ENCODE data around the gene SMC6. TPM values are rescaled to one million over a fixed set of nuclear protein-coding genes. Genes with fewer than 3 reads are reported as not detected.

SMC6 gene
- total and polyA plus RNA-seq, 10 of the 15 experiments (the other 5 are each of a cell fraction or from before 2014, with no cell fraction given): 12.8 to 63.8 (median 38.8) TPM

DNA sequence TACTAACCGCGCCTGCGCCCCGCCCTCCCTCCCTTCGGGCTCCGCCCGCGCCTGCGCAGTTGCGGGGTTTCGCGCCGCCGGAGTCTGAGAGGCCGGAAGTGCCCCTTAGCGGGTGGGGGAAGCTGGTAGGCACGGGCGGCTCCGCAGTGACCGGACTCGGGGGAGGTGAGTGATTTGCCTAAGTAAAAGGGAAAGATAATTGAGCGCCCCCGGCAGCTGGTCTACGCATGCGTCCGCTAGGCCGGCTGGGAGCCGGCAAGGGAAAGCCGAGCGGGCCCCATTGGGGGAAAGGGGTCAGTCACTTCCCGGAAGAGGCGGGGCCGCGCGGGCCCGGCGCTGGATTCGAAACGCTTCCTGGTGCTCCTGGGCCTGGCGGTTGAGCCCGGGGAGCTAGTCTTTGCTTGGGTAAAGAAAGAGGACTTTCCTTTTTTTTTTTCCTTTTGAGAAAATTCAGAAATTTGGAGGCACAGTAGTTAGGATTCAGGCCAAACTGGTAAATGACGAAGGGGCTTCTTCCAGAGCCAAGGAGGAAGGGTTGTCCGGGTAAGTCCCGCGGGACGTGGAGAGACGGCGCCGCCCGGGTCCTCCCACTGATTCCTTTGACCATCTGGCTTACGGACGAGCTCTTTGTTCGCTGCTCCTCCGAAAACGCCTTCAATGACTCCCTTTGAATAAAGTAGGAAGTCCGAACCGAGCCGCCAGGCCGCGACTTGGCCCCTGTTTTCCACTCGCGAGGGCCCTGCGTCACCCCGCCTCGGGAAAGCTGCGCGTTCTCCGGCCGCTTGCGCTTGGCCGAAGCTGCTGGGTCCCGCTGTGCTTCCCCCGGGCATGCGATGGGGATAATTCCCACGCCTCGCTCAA lies at the start of gene SMC6, which contains the start of gene GEN1 (continued):
- no peak for TF ChIP-seq SMC3 (IDR thresholded peaks at IDR 0.05; ENCODE audit: borderline replicate concordance, low read length)
- TF ChIP-seq ATF7 (IDR thresholded peaks at IDR 0.05; ENCODE audit: low read depth): peak; percentile 43; the same call in 1 of the 2 replicates
- no peak for TF ChIP-seq ZNF274 (IDR thresholded peaks at IDR 0.05; ENCODE audit: insufficient read depth, insufficient read length)
- peak in 1 of 2 experiments; percentile 58; a peak in 1 of 4 replicates for TF ChIP-seq SRF (IDR thresholded peaks at IDR 0.05; ENCODE audit: low read depth in 2 of 2, low read length in 2 of 2)
- TF ChIP-seq TCF12 (IDR thresholded peaks at IDR 0.05; ENCODE audit: low read depth, low read length): no peak
- no peak for TF ChIP-seq KAT2A (conservative IDR thresholded peaks at IDR 0.05; ENCODE audit: control insufficient read depth, low read depth, low read length)
- TF ChIP-seq CHD4 (IDR thresholded peaks at IDR 0.05): no peak
- no peak for TF ChIP-seq NFYA (IDR thresholded peaks at IDR 0.05; ENCODE audit: borderline replicate concordance, low read depth, low read length)
- TF ChIP-seq, protein P1, sequence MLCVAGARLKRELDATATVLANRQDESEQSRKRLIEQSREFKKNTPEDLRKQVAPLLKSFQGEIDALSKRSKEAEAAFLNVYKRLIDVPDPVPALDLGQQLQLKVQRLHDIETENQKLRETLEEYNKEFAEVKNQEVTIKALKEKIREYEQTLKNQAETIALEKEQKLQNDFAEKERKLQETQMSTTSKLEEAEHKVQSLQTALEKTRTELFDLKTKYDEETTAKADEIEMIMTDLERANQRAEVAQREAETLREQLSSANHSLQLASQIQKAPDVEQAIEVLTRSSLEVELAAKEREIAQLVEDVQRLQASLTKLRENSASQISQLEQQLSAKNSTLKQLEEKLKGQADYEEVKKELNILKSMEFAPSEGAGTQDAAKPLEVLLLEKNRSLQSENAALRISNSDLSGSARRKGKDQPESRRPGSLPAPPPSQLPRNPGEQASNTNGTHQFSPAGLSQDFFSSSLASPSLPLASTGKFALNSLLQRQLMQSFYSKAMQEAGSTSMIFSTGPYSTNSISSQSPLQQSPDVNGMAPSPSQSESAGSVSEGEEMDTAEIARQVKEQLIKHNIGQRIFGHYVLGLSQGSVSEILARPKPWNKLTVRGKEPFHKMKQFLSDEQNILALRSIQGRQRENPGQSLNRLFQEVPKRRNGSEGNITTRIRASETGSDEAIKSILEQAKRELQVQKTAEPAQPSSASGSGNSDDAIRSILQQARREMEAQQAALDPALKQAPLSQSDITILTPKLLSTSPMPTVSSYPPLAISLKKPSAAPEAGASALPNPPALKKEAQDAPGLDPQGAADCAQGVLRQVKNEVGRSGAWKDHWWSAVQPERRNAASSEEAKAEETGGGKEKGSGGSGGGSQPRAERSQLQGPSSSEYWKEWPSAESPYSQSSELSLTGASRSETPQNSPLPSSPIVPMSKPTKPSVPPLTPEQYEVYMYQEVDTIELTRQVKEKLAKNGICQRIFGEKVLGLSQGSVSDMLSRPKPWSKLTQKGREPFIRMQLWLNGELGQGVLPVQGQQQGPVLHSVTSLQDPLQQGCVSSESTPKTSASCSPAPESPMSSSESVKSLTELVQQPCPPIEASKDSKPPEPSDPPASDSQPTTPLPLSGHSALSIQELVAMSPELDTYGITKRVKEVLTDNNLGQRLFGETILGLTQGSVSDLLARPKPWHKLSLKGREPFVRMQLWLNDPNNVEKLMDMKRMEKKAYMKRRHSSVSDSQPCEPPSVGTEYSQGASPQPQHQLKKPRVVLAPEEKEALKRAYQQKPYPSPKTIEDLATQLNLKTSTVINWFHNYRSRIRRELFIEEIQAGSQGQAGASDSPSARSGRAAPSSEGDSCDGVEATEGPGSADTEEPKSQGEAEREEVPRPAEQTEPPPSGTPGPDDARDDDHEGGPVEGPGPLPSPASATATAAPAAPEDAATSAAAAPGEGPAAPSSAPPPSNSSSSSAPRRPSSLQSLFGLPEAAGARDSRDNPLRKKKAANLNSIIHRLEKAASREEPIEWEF (IDR thresholded peaks at IDR 0.05; ENCODE audit: insufficient replicate concordance, low read depth, low read length): no peak
- no peak for TF ChIP-seq EP300 (IDR thresholded peaks at IDR 0.05; ENCODE audit: borderline replicate concordance in 1 of 2, control insufficient read depth in 1 of 2, low read depth in 2 of 2, low read length in 2 of 2)
- no peak for TF ChIP-seq BCL11A (IDR thresholded peaks at IDR 0.05; ENCODE audit: low read depth, low read length)
- TF ChIP-seq POLR2AphosphoS5 (IDR thresholded peaks at IDR 0.05; ENCODE audit: low read length): peak; percentile 55
- TF ChIP-seq ZNF384 (IDR thresholded peaks at IDR 0.05; ENCODE audit: borderline replicate concordance, low read depth, low read length): no peak
- TF ChIP-seq E2F8 (IDR thresholded peaks at IDR 0.05; ENCODE audit: low read depth, partially characterized antibody): peak; percentile 71
- no peak for TF ChIP-seq ATF3 (IDR thresholded peaks at IDR 0.05; ENCODE audit: borderline replicate concordance, extremely low read depth, low read depth, low read length)
- TF ChIP-seq, protein P2, sequence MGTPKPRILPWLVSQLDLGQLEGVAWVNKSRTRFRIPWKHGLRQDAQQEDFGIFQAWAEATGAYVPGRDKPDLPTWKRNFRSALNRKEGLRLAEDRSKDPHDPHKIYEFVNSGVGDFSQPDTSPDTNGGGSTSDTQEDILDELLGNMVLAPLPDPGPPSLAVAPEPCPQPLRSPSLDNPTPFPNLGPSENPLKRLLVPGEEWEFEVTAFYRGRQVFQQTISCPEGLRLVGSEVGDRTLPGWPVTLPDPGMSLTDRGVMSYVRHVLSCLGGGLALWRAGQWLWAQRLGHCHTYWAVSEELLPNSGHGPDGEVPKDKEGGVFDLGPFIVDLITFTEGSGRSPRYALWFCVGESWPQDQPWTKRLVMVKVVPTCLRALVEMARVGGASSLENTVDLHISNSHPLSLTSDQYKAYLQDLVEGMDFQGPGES (IDR thresholded peaks at IDR 0.05): no peak
- TF ChIP-seq TAF1 (IDR thresholded peaks at IDR 0.05; ENCODE audit: borderline replicate concordance, low read depth, low read length): 0 out of 2 replicates have a peak, but pooled peaks have one; percentile 15
- TF ChIP-seq USF1 (IDR thresholded peaks at IDR 0.05; ENCODE audit: borderline replicate concordance, extremely low read length, insufficient read depth, low read depth, low read length): no peak
